Neuronal stem cell (in vitro differentiated cells): ENCODE data around the gene SOX18. TPM values are rescaled to one million over a fixed set of nuclear protein-coding genes. Genes with fewer than 3 reads are reported as not detected.

Experiments
- DNase-seq: peaks from one replicate; pipeline ENCODE4 v3.0.0-alpha.2; 2013; ENCODE audit warnings: low spot score
- H2AFZ ChIP-seq: one replicate; pipeline ENCODE4 v1.6.1; 2013; ENCODE audit warnings: mild to moderate bottlenecking, low read length, inconsistent platforms
- H2AK5ac ChIP-seq: 2 replicates; pipeline ENCODE4 v1.6.1; 2013; ENCODE audit warnings: low read depth, mild to moderate bottlenecking, inconsistent platforms, low read length, moderate library complexity, mixed read lengths
- H2BK120ac ChIP-seq: 2 replicates; pipeline ENCODE4 v1.6.1; 2013; ENCODE audit warnings: low read depth, mild to moderate bottlenecking, inconsistent platforms, low read length, moderate library complexity, mixed read lengths
- H2BK12ac ChIP-seq: one replicate; pipeline ENCODE4 v1.6.1; 2013; ENCODE audit warnings: low read length, inconsistent platforms
- H2BK15ac ChIP-seq: 2 replicates; pipeline ENCODE4 v1.6.1; 2013; ENCODE audit warnings: mild to moderate bottlenecking, low read length, inconsistent platforms, mixed read lengths
- H2BK5ac ChIP-seq: one replicate; pipeline ENCODE4 v1.6.1; 2013; ENCODE audit warnings: inconsistent platforms, mild to moderate bottlenecking, low read length, moderate library complexity
- H3K14ac ChIP-seq: one replicate; pipeline ENCODE4 v1.6.1; 2013; ENCODE audit warnings: low read length, inconsistent platforms
- H3K18ac ChIP-seq: 2 replicates; pipeline ENCODE4 v1.6.1; 2013; ENCODE audit warnings: low read length, inconsistent platforms
- H3K23ac ChIP-seq: 2 replicates; pipeline ENCODE4 v1.6.1; 2013; ENCODE audit warnings: low read depth, mild to moderate bottlenecking, mixed read lengths, low read length, inconsistent platforms; ENCODE audit not compliant: poor library complexity
- H3K27ac ChIP-seq: replicated peaks from 3 replicates; pipeline ENCODE4 v1.5.1; 2013; ENCODE audit warnings: low read length, inconsistent platforms
- H3K27me3 ChIP-seq, 3 experiments: 2 replicates each; pipeline ENCODE4 v1.6.1; 2013; ENCODE audit warnings: low read length in 3 of 3, mild to moderate bottlenecking in 2 of 3, inconsistent platforms in 1 of 3, low read depth in 1 of 3, mixed read lengths in 1 of 3, moderate library complexity in 1 of 3; ENCODE audit not compliant: control insufficient read depth in 3 of 3, insufficient read depth in 3 of 3
- H3K36me3 ChIP-seq, 2 donors: replicated peaks in 1 of 2; 2 replicates each; pipeline ENCODE4 v1.6.1; 2013; ENCODE audit warnings: low read length in 2 of 2; ENCODE audit not compliant: control insufficient read depth in 2 of 2, insufficient read depth in 2 of 2
- H3K4ac ChIP-seq: 2 replicates; pipeline ENCODE4 v1.6.1; 2013; ENCODE audit warnings: inconsistent platforms, mild to moderate bottlenecking, low read length, moderate library complexity
- H3K4me1 ChIP-seq, 2 donors: 1 replicate in 1 of 2; 2 replicates in 1 of 2; pipeline ENCODE4 v1.6.1; 2013; ENCODE audit warnings: low read length in 2 of 2, low read depth in 1 of 2; ENCODE audit not compliant: control insufficient read depth in 2 of 2, insufficient read depth in 1 of 2
- H3K4me2 ChIP-seq: one replicate; pipeline ENCODE4 v1.6.1; 2013; ENCODE audit warnings: mild to moderate bottlenecking, low read length, inconsistent platforms; ENCODE audit not compliant: insufficient read depth, poor library complexity, severe bottlenecking
- H3K4me3 ChIP-seq, 2 donors: 2 replicates each; pipeline ENCODE4 v1.5.1; 2013; ENCODE audit warnings: low read length in 2 of 2, mild to moderate bottlenecking in 2 of 2, inconsistent platforms in 1 of 2, moderate library complexity in 1 of 2
- H3K79me1 ChIP-seq: one replicate; pipeline ENCODE4 v1.6.1; 2013; ENCODE audit warnings: low read depth, mild to moderate bottlenecking, inconsistent platforms, low read length, moderate library complexity
- H3K9ac ChIP-seq: one replicate; pipeline ENCODE4 v1.6.1; 2013; ENCODE audit warnings: mild to moderate bottlenecking, low read depth, low read length, inconsistent platforms; ENCODE audit not compliant: poor library complexity
- H3K9me3 ChIP-seq, 2 donors: replicated peaks in 1 of 2; 2 replicates each; pipeline versions ENCODE3 to v1.6.1; 2013; ENCODE audit warnings: low read length in 2 of 2, mild to moderate bottlenecking in 2 of 2, inconsistent platforms in 1 of 2, low read depth in 1 of 2, mixed read lengths in 1 of 2, moderate library complexity in 1 of 2; ENCODE audit not compliant: control insufficient read depth in 2 of 2, insufficient read depth in 1 of 2
- H4K8ac ChIP-seq: one replicate; pipeline ENCODE4 v1.6.1; 2013; ENCODE audit warnings: low read depth, mild to moderate bottlenecking, inconsistent platforms, low read length, moderate library complexity
- H4K91ac ChIP-seq: one replicate; pipeline ENCODE4 v1.6.1; 2013; ENCODE audit warnings: low read length, low read depth, mild to moderate bottlenecking, inconsistent platforms; ENCODE audit not compliant: poor library complexity
- WGBS, 2 donors: extraction: QIAGEN DNeasy Blood & Tissue Kit; methylation state at CpG; one replicate each; pipeline ENCODE4 v1.1.7; 2013; ENCODE audit warnings: missing lambda C conversion rate in 2 of 2, mixed read lengths in 1 of 2; ENCODE audit not compliant: insufficient read length in 2 of 2, insufficient replicate concordance in 1 of 2; ENCODE audit errors: extremely low coverage in 2 of 2; 5-methylcytosine and 5-hydroxymethylcytosine counted together
- polyA plus RNA-seq, 2 experiments: library from polyadenylated mRNA; stranded (reverse); fragments of 200-250 nt; gene quantifications; one replicate each; pipeline ENCODE4 v1.2.3, GENCODE V29; 2013

Gene SOX18
- polyA plus RNA-seq (2013, experiment 1 of 2): 0.13 TPM
- 0.08 TPM for polyA plus RNA-seq (2013, experiment 2 of 2)

GRCh38 chr20:64049060-64049877 lies at the start of gene SOX18:
SOX18 (minus strand) TSS chr20:64049639; CDS start chr20:64049516, 123 bp downstream.
- no peak for DNase-seq

GRCh38 chr20:64098471-64099013 lies 49.1 kb upstream of the SOX18 start:
- DNase-seq: no peak
- H3K18ac ChIP-seq: no peak overlapping the region

More at GRCh38 chr20:64049060-64049877, at the start of gene SOX18:
- peaks cover 8 to 19% of the 10 kb centered on the region in 2 donors for H3K4me1 ChIP-seq
- no CpG with 5 or more reads among the region's 111 CpGs for WGBS, 2 donors
- no peaks in the 10 kb centered on the region for H3K79me1 ChIP-seq
- H3K27me3 ChIP-seq: peaks cover 25 to 93% (median 61%) of the 10 kb centered on the region in 3 experiments
- H3K27ac ChIP-seq: no peak within 1 kb of the TSS
- peak within 1 kb of the TSS; percentile 73 for H3K23ac ChIP-seq
- H3K4ac ChIP-seq: peak within 1 kb of the TSS; percentile 37
- peak within 1 kb of the TSS; percentile 99 for H3K14ac ChIP-seq
- H2BK12ac ChIP-seq: peak within 1 kb of the TSS; percentile 41
- H4K8ac ChIP-seq: no peak within 1 kb of the TSS
- peak within 1 kb of the TSS; percentile 70 for H3K9ac ChIP-seq
- peak within 1 kb of the TSS; percentile 75 for H2BK15ac ChIP-seq
- peak within 1 kb of the TSS; percentile 68 for H2AFZ ChIP-seq
- peak within 1 kb of the TSS; percentile 89 for H3K18ac ChIP-seq
- peak within 1 kb of the TSS; percentile 61 for H2BK120ac ChIP-seq
- no peak within 1 kb of the TSS for H4K91ac ChIP-seq
- peak within 1 kb of the TSS; percentile 80 for H3K4me2 ChIP-seq
- peak within 1 kb of the TSS; percentile 33 to 72 for H3K4me3 ChIP-seq
- H3K9me3 ChIP-seq: peaks cover 0 to 2% of the 10 kb centered on the region in 2 donors
- peak within 1 kb of the TSS; percentile 99 for H2AK5ac ChIP-seq
- no peak within 1 kb of the TSS for H2BK5ac ChIP-seq
- H3K36me3 ChIP-seq: no peaks in the 10 kb centered on the region

GRCh38 chr20:64096535-64096934 lies 47.1 kb upstream of the SOX18 start:
- Histone ChIP-seq H3K27me3 (peaks cover 0 to 43% (median 9%) of the 10 kb centered on the region in 3 experiments), H4K8ac (no peak overlapping the region), H3K18ac (no peak overlapping the region), H3K4me1 (peaks cover 4% of the 10 kb centered on the region in 2 donors), H3K4me2 (no peak overlapping the region), H2AK5ac (no peak overlapping the region), H2BK120ac (no peak overlapping the region), H4K91ac (no peak overlapping the region), H3K14ac (no peak overlapping the region), H2BK5ac (no peak overlapping the region), H2BK15ac (no peak overlapping the region), H3K4ac (no peak overlapping the region), H2BK12ac (no peak overlapping the region), H3K27ac (no peak overlapping the region), H3K4me3 (peak overlapping the region in 1 of 2 donors; percentile 68), H3K9me3 (peaks cover 0 to 5% of the 10 kb centered on the region in 2 donors), H2AFZ (no peak overlapping the region), H3K36me3 (no peaks in the 10 kb centered on the region), H3K23ac (no peak overlapping the region), H3K79me1 (no peaks in the 10 kb centered on the region), H3K9ac (peak overlapping the region; percentile 17)
- no CpG with 5 or more reads among the region's 6 CpGs for WGBS, 2 donors
- DNase-seq: no peak

More at GRCh38 chr20:64098471-64099013, 49.1 kb upstream of the SOX18 start:
- H3K79me1 ChIP-seq: no peaks in the 10 kb centered on the region
- H3K27ac ChIP-seq: no peak overlapping the region
- H3K9ac ChIP-seq: peak overlapping the region; percentile 21
- H3K4me2 ChIP-seq: no peak overlapping the region
- H2BK12ac ChIP-seq: no peak overlapping the region
- no peak overlapping the region for H2AK5ac ChIP-seq
- H4K8ac ChIP-seq: peak overlapping the region; percentile 43
- H4K91ac ChIP-seq: no peak overlapping the region
- no peaks in the 10 kb centered on the region for H3K36me3 ChIP-seq
- H3K27me3 ChIP-seq: peaks cover 0 to 57% (median 9%) of the 10 kb centered on the region in 3 experiments
- H3K23ac ChIP-seq: peak overlapping the region; percentile 67
- peak overlapping the region in 1 of 2 donors; percentile 18 for H3K4me3 ChIP-seq
- H2BK5ac ChIP-seq: no peak overlapping the region
- WGBS, 2 donors: no CpG with 5 or more reads among the region's 28 CpGs
- H3K14ac ChIP-seq: peak overlapping the region; percentile 71
- H3K4me1 ChIP-seq: peaks cover 0 to 3% of the 10 kb centered on the region in 2 donors
- peaks cover 0 to 5% of the 10 kb centered on the region in 2 donors for H3K9me3 ChIP-seq
- peak overlapping the region; percentile 58 for H2BK15ac ChIP-seq
- H2AFZ ChIP-seq: no peak overlapping the region
- H3K4ac ChIP-seq: peak overlapping the region; percentile 42
- no peak overlapping the region for H2BK120ac ChIP-seq

- H4K8ac ChIP-seq: no peak overlapping the region
- H3K9ac ChIP-seq: peak overlapping the region; percentile 34
- H3K4ac ChIP-seq: no peak overlapping the region
- peak overlapping the region; percentile 34 for H3K23ac ChIP-seq
- peaks cover 0 to 37% (median 5%) of the 10 kb centered on the region in 3 experiments for H3K27me3 ChIP-seq
- no peak overlapping the region for H3K27ac ChIP-seq
- peaks cover 0 to 5% of the 10 kb centered on the region in 2 donors for H3K9me3 ChIP-seq
- no peaks in the 10 kb centered on the region for H3K79me1 ChIP-seq
- H3K14ac ChIP-seq: peak overlapping the region; percentile 64
- no peak overlapping the region for H4K91ac ChIP-seq
- H2BK15ac ChIP-seq: no peak overlapping the region
- no peak overlapping the region for H3K4me2 ChIP-seq
- no peak for DNase-seq
- no peak overlapping the region for H3K4me3 ChIP-seq
- WGBS, 2 donors: no CpG with 5 or more reads among the region's 11 CpGs
- H3K4me1 ChIP-seq: peaks cover 4% of the 10 kb centered on the region in 2 donors
- no peak overlapping the region for H2BK120ac ChIP-seq
- H2BK12ac ChIP-seq: no peak overlapping the region
- H2BK5ac ChIP-seq: no peak overlapping the region
- H3K18ac ChIP-seq: no peak overlapping the region
- H2AK5ac ChIP-seq: no peak overlapping the region
- no peaks in the 10 kb centered on the region for H3K36me3 ChIP-seq
- H2AFZ ChIP-seq: no peak overlapping the region
Observed at GRCh38 chr20:64095927-64096326, 46.5 kb upstream of the SOX18 start.
